ENCODE measurements around the gene IGSF8.

DNA sequence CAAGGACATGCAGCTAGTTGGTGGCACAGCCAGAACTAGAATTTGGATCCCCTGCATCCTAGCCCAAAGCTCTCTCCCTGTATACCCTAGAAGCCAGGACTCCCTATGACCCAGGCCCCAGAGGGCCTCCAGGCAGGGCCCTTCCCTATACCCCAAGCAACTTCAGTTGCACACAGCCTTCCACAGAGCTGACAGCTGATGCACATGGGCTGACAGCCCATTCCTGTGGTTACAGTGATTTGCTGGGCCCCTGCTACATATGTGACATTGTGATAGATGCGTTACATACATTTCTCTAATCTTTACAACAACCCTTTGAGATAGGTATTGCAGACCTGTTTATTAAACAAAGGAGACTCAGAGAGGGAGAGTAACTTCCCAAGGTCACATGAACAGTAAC, 23.0 kb upstream of the IGSF8 start:
- TF ChIP-seq EZH2 (IDR thresholded peaks at IDR 0.05; ENCODE audit: low read length, missing control alignments) (no peak), CTCF (conservative IDR thresholded peaks at IDR 0.05 in 1 of 2, IDR thresholded peaks at IDR 0.05 in 1 of 2; ENCODE audit: low read depth in 1 of 2, low read length in 2 of 2) (no peak)

All from fibroblast of lung (primary cell).